Stimulated activated CD8-positive, alpha-beta memory T cell treated with anti-CD3 and anti-CD28 coated beads, Interleukin-2, amount 100 ng/mL, for 1 hour (primary cell): Measurements from ENCODE around the gene YWHAG.
"Not testable (repeated sequence)": the region's sequence is repeated elsewhere in the genome, so short reads cannot be mapped to it uniquely, and the experiment has no call there.

ENCODE experiments used
- DNase-seq, 2 donors: peaks; one replicate each; pipeline ENCODE4 v3.0.0-alpha.2; 2020; ENCODE audit warnings: low read depth in 2 of 2

YWHAG gene

GRCh38 chr7:76347710-76348109 lies 11.1 kb downstream of the YWHAG start:
- DNase-seq = no peak

GRCh38 chr7:76346778-76347177 lies 12.0 kb downstream of the YWHAG start:
- no peak for DNase-seq

- DNase-seq = no peak
Observed at GRCh38 chr7:76346097-76346496, 12.7 kb downstream of the YWHAG start.

GRCh38 chr7:76343931-76344321 lies 14.9 kb downstream of the YWHAG start:
- DNase-seq = no peak

GRCh38 chr7:76343294-76343930 lies 15.4 kb downstream of the YWHAG start:
- no peak for DNase-seq

GRCh38 chr7:76342222-76342621 lies 16.6 kb downstream of the YWHAG start:
- no peak for DNase-seq

GRCh38 chr7:76340617-76341131 lies 18.1 kb downstream of the YWHAG start:
- DNase-seq = no peak

- DNase-seq = no peak
Observed at GRCh38 chr7:76338298-76339084, 20.3 kb downstream of the YWHAG start.

- no peak for DNase-seq
Observed at GRCh38 chr7:76337147-76337546, 21.6 kb downstream of the YWHAG start.

- DNase-seq = no peak
Observed at GRCh38 chr7:76336094-76336493, 22.7 kb downstream of the YWHAG start.

GRCh38 chr7:76335417-76335816 lies 23.4 kb downstream of the YWHAG start:
- not testable (repeated sequence) for DNase-seq

GRCh38 chr7:76334320-76334967 lies 24.3 kb downstream of the YWHAG start:
- DNase-seq = no peak

GRCh38 chr7:76333511-76334101 lies 25.2 kb downstream of the YWHAG start:
- DNase-seq = no peak

- no peak for DNase-seq
Observed at GRCh38 chr7:76332078-76332477, 26.7 kb downstream of the YWHAG start.

- no peak for DNase-seq
Observed at GRCh38 chr7:76330673-76331072, 28.1 kb downstream of the YWHAG start.

- no peak for DNase-seq
Observed at GRCh38 chr7:76330261-76330660, 28.5 kb downstream of the YWHAG start.

- no peak for DNase-seq
Observed at GRCh38 chr7:76329479-76329878, 29.3 kb downstream of the YWHAG start.

GRCh38 chr7:76328389-76328788 lies 30.4 kb downstream of the YWHAG start:
- no peak for DNase-seq

- DNase-seq = no peak
Observed at GRCh38 chr7:76327610-76328009, 31.2 kb downstream of the YWHAG start.

- DNase-seq = no peak
Observed at GRCh38 chr7:76326646-76327233, 32.1 kb downstream of the YWHAG start.

GRCh38 chr7:76325811-76326210 lies 33.0 kb downstream of the YWHAG start:
- no peak for DNase-seq

GRCh38 chr7:76325092-76325491 lies 33.7 kb downstream of the YWHAG start:
- DNase-seq = no peak
